ENCODE data around the gene HERC2.

HERC2 gene

DNA sequence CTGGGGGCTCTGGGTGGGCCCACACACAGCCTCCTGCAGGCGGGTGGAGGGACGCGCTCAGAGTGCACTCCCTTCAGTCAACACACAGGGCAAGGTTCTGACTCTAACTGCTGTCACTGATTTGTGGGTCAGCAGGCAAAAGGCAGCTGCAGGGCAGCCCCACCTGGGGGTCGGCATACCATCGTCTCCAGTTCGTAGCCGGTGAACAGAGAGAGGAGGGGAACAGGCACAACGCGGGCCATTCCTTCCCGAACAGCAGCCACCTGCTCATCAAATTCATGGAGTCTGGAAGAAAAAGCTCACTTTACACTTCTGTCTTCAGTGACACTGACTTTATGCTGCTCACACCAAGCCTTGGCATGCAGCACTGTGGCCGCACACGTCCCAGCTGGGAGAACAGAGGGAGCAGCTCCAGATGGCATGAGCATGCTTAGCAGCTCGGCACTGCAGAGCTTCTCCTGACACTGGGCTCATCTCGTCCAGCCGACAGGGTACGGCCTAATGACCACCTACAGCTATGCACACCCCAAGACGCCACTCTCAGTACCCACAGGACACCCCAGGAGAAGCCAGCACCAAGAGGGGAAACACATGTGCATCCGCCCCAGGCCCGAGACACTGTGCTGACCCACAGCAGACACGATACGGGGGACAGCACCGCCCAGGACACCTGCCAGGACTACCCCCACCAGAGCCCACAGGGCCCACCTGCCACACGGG, 208.4 kb downstream of the HERC2 start:
- DNase-seq (ENCODE audit: low spot score) = no peak

DNA sequence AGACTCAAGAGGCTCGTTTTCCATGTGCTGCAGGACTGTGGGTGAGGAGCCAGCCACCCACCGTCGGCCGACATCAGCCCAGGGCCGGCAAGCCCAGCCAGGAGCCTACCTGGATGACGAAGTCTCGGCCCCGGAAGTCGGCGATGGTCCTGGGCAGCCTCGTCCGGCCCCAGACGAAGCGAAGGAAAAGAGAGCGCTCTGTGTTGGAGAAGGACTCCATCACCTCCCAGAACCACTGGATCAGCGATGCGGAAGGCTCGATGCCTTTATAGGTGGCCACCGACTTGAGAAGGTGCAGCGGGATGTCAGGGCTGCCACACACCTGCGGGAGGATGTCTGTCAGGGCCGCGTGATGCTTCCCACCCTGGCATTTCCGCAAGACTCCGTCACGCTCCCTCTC, 209.0 kb downstream of the HERC2 start:
- DNase-seq (ENCODE audit: low spot score) = no peak

DNA sequence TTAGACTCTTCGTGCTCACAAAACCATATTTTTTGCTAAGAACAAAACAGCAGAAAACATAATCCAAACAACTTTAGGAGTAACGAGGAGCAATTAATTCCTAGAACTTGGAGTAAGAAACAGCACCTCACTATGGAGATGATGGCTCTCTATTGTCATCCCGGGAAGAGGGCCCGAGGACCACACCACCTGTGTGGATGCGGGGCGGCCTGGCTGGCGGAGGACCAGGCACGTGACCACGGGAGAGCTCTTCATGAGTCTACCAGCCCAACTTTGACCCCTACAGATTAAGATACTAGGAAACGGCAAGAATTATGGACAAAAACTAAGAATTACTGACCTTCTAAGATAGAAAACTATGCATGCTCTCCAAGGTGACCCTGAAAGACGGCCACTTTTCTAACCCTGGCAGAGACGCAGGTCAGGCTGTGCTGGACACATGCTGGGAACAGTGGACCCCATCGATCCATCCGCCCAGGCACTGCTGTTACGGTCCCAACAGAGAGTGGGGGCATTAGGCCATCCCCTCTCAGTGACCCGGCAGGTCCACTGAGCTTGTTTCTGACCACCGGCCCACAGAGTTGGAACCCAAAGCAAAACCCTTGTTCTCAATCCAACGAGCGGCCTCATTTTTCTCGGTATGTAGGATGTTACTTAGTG, 209.7 kb downstream of the HERC2 start:
- DNase-seq (ENCODE audit: low spot score) = no peak

DNA sequence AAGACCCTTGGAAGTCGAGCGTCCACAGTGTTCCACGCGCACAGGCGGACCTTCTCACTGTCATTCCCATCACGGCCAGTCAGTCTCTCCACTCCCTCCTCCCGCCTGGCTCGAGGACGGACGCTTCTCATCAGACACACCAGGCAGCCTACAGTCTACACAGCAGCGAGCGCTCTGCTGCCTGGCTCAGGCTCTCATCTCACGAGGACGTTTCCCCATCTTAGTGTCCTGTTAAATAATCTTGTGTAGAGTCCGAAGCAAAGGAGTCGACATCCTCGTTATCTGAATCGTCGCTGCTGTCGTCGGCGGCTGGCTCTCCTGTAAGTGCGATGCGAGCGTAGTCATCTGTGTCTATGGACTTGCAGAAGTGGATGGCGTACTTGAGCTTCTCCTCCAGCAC, 210.4 kb downstream of the HERC2 start:
- DNase-seq (ENCODE audit: low spot score) = no peak

DNA sequence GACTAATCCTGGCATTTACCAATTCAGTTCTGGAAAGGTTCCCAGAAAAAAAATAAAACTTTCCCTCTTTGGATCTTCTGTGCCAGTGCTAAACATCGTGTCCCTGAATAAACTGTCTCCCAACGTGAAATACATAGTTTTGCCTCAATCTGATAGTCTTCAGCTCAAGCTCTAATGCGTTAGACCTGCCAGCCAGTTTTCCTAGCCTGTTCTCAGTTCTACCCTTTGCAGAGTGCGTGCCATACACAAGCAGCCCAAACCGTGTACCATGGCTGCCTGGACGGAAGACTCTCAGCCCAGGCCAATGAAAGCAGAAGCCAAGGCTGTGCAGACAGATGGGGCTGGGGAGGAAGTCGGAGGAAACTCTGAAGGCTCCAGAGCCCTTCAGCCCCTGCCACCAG, 211.5 kb downstream of the HERC2 start:
- no peak for DNase-seq (ENCODE audit: low spot score)

DNA sequence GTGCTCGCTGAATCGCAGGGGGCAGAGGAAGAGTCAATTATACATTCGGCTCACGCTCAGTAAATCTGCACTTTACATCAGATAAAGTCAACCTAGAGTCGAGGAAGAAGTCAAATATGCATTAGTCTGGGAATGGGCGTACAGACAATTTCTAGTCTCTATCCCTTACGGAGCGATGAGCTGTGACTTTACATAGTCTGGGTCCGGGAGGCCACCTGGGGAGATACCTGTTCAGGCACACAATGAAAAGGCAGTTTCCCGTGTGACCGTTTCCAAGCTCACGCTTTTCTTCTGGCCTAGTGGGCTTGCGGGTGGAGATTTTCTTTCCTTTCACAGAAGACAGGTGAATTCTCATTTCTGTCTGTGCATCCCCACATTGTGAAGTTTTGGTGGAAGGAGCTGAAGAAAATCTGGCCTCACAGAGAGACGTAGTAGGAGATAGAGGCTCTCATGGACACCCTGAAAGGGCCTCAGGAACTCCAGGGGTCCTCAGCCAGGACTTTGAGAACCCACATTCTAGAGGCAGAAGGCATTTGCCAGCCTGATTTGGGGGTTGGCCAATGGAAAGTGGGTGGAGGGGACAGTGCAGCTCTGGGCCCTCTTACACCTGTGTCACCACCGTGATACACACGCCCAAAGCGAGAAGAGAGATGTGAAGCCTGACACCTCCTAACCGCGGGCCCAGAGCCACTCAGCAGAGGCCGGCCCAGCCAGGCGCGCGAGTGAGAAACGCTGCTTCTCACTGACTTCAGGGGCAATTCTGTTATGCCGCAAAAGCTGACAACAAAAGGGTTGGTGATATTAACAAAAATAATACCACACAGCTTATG, 212.1 kb downstream of the HERC2 start:
- no peak for DNase-seq (ENCODE audit: low spot score)

DNA sequence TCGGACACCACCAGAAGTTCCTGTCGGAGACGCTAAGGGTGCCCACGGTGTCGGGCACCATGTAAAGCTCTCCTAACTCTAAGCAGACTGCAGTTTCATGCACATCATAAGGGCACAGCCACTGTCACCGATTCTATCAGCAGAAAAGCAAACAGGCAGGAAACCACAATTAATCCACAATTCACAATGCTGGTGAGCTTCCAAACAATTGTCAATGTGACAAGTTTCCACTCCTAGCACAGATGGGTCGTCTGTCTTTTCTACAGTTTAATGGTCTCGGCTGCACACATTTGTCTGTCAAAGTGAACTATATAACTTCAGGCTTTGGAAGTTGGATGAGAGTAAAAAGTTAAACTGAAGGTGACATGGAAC, 214.1 kb downstream of the HERC2 start:
- no peak for DNase-seq (ENCODE audit: low spot score)

DNA sequence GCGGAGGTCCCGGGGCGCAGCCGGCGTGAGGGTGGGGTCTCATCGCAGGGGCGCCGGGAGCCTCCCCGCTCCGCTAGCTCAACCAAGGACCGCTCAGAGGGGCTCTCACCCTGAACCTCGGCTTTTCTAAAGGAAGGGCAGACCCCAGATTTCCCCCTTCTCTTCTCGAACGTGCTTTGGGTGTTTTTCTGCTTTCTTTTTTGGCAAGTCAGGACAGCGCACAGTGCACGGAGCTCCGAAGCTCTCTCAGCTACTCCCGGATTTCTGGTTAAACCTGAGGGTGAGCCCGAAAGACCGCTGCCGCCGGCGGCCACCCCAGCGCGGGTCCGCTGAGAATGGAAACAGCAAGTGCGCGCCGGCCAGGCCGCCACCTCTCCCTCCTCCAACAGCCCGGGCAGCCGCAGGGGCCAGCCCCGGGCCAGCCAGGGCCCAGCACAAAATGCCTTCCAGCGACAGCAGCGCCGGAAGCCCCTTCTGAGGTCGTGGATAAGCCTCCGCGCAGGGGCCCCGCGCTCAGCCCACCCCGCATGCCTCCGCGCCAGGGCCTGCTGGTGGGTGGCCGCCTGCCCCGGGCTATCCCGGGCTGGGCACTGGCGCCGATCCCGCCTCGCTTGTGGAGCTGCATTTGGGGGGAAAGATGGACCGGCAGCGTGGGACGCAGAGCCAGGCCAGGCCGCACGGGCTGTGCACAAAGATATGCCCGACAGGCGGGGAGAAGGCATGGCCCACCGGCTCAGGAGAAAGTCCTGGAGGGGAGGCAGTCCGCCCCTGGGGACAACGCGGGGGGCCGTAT, 214.7 kb downstream of the HERC2 start:
- DNase-seq (ENCODE audit: low spot score) = peak; percentile 71

DNA sequence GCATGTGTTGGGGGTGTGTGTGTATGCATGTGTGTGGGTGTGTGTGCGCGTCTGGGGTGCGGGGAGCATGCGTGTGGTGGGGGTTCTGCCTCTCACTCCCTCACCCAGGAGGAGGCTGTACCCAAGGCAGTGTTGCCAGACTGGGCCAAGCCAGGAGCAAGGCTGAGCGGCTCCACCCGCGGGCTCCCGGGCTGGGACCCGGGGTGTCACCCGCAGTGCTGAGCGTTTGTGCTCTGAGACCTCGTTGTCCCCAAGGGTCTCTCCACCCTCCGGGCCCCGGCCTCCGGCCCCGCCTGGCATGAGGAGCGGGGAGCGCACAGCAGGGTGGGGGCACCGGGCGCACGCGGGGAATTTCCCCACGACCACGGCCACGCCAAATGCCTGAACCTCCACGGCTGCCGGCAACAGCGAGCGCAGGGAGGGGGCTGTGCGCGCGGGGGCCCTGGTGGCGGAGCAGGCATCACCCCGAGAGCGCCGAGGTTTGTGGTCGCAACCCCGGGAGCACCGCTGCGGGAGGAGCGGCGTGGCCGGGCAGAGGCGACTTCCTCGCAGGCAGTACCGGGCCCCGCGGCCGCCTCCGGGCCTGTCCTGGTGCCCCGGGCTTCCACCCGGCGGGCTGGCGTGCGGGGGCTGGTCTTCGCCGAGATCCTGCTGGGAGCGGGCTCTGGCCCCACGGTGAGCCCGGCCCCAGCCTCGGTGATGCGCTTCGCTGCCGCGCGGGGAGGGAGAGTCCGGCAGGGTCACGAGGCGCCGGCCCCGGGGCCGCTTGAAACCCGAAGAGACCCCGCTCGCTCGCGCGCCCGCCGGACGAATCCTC, 215.5 kb downstream of the HERC2 start:
- DNase-seq (ENCODE audit: low spot score) = peak; percentile 62

DNA sequence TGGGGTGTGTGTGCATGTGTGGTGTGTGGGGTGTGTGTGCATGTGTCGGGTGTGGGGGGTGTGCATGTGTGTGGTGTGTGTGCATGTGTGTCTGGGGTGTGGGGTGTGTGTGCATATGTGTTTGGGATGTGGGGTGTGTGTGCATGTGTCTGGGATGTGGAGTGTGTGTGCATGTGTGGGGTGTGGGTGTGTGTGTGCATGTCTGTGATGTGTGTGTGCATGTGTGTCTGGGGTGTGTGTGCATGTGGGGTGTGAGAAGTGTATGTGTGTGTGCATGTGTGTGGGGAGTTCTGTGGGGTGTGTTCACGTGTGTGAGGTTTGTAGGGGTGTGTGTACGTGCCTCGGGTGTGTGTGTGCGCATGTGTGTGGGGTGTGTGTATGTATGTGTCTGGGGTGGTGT, 216.2 kb downstream of the HERC2 start:
- no peak for DNase-seq (ENCODE audit: low spot score)

DNA sequence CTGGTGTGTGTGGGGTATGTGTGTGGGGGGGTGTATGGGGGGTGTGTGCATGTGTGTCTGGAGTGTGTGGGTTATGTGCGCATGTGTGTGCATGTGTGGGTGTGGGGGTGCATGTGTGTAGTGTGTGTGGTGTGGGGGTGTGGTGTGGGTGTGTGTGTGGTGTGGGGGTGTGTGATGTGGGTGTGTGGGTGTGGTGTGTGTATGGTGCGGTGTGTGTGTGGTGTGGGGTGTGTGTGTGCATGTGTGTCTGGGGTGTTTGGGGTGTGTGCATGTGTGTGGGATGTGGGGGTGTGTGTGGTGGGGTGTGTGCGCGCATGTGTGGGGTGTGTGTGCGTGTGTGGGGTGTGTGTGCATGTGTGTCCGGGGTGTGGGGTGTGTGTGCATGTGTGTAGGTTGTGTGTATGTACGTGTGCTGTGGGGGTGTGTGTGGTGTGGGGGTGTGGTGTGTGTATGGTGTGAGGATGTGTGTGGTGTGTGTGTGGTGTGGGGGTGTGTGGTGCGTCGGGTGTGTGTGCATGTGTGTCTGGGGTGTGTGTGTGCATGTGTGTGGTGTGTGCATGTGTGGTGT, 216.7 kb downstream of the HERC2 start:
- no peak for DNase-seq (ENCODE audit: low spot score)

DNA sequence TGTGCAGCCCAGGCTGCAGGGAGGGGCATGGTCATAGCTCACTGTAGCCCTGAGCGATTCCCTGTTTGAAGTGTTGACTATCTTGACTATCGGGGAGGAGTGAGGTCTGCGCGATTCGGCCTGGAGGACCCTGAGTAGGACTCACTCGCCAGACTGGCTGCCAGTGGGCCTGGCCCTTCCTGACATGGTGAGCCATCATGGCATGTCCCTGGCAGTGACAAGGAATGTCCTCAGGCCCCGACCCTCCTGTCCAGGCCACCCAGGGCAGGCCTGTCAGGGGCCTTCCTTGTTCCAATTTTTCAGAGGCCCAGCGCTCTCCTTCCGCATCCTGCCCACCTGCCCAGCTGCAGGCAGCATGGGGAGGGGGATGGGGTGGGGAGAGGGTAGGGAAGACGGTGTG, 217.7 kb downstream of the HERC2 start:
- no peak for DNase-seq (ENCODE audit: low spot score)

DNA sequence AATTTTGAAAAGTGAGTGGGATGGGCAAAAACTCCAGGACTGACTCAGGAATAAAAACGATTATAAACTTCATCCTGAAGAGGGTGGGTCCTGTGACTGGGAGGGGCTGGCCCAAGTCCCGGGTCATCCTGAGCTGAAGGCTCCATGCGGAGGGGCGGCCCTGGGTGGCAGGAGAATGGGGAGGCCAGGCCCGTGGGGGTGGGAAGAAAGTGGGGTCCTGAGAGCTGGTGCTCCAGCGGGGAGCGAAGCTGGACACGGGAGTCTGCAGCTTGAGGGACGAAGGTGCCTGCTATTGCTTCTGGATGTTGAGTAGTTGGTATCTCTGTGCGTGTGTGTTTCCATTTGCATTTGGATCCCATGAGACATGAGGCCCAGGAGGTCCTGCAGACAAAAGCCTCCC, 218.1 kb downstream of the HERC2 start:
- DNase-seq (ENCODE audit: low spot score) = no peak

DNA sequence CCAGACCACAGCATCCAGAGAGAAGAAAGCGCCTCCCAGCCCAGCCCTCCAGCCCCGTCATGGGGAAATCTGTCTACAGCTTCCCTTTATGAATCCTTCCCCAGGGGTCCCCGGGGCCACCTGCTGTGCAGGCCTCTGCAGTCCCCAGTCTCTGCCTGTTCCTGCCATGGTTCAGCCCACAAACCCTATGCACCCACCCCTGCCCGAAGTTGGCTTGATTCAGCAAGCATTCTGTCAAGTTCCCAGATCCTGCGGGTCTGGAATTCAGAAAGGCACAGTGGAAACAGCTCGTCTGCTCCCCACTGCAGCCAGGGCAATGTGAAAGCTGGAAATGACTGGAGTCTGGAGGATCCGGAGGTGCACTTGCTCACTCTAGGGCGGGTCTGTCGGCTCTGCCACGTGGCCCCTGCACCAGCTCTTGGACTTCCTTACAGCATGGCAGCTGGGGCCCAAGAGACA, 220.0 kb downstream of the HERC2 start:
- no peak for DNase-seq (ENCODE audit: low spot score)

DNA sequence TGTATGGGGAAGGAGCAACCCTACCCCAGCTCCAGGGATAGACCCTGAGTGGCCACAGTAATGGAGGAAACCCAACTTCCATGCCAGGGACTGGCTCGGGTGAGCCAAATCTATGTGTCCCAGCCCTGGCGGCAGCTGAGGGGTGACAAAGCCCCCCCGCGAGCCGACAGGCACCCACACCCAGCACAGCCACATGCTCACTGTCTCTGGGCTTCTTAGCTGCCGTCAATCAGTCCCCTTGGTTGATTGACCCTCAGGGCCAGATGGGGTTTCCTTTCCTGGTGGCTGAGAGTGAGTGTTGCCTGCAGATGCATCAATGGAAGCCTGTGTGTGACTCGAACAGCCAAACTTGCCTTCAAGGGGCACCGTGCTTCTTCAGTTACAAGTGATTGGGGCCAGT, 220.8 kb downstream of the HERC2 start:
- no peak for DNase-seq (ENCODE audit: low spot score)

DNA sequence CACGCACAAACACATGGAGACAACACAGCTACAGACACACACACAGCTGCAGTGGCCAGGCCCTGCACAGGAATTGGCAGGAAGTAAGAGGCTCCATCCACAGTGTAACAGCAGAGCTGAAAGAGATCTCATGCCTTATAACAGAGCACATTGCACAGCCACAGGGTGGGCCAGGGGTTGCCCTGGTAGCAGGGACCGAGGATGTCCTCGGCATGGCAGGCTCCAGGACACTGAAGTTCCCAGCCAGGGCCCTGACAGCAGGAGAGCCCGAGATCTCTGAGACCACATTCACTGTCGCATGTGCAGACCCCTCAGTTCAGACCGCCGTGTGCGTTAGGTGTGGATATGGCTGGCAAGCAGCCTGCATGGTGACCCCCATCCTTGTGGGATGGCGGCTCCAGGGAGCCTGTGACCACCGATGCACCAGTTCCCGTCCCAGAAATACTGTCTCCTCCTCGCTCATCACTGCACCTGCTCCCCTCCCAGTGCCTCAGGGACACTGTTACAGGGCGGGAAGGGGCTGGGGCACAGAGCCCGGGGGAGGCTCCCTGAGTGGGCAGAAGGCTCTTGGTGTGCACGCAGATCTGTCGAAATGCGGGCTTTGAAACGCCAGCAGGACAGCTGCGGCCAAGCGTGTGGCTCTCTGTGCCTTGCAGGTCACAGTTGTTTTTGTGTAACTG, 221.3 kb downstream of the HERC2 start:
- DNase-seq (ENCODE audit: low spot score) = no peak

DNA sequence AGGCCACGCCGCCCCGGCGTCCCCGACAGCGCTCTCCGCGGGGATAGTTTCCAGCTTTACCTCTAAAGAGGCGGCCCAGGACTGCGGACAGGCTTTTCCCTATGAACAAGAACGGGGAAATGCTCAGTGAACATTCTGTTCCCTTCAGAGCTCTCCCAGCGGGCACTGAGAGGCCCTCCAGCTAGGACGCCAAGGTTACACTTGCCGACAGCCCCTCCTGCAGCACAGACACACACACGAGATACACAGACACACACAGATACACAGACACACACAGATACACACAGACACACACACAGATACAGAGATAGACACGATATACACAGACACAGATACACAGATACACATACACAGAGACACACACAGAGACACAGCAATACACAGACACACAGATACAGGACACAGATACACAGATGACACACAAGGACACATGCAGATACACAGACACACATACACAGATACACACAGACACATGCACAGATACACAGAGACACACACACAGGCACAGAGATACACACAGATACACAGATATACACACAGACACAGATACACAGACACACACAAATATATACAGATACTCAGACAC, 222.3 kb downstream of the HERC2 start:
- no peak for DNase-seq (ENCODE audit: low spot score)

DNA sequence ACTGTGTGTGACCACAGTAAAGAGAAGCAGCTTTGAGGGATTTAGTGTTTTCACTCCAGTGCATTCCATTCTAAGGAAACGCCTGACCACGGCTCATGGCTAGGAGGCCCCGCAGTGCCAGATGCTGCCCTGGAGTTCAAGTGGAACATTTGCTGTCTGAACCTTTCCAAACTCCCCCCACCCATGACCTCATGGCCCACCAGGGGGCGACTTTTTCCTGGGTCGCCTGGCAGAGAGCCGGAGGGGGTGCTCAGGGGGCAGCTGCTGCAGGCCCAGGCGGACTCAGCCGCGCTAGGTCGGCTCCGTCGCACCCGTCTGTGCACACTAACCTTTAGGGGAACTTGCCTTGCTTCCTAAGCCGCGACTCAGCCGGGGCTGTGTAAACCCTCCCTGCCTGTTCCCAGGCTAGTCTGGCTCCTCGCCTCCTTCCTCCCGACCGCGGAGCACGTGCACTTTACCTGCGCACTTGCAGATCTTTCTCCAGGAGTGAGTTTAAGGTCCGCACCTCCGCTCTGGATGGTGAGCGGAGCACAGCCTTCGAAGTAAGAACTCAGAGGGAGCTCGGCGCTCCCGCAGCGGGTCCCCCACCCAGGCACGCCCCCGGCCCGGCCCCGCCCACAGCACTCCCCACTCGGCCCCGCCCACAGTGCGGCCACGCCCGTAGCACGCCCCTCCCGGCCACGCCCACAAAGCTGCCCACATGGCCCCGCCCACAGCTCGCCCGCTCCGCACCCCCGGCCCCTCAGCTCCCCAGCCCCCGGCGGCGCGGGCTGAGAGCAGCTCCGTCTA, 223.0 kb downstream of the HERC2 start, which contains the start of gene OCA2:
TSS of gene OCA2 (minus strand) at position 550 of the 789 bp plus-strand sequence. CDS start 17,441 bp downstream, outside the sequence.
- DNase-seq (ENCODE audit: low spot score) = peak; percentile 90

DNA sequence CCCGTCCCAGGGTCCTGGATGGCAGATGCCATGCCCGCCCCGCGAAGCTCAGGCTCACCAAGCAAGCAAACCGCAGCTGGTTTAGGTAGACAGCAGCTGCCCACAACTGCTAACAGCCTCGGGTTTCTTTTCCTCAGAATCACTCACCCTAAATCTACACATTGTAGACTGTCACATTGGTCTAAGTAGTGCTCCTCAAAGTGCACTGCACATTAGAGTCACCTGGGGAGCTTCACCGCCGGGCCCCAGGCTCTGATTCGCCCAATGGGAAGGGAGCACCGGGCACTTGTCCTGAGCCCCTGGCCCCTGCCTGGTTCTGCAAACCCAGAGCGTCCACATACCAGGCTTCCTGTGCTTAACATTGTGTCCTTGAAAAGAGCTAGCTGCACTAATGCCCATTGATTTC, 223.6 kb downstream of the HERC2 start:
- DNase-seq (ENCODE audit: low spot score) = no peak
